CD4-positive, alpha-beta T cell (primary cell): Measurements from ENCODE around the gene C2. TPM values are rescaled to one million over a fixed set of nuclear protein-coding genes. Genes with fewer than 3 reads are reported as not detected.

Experiments used
- ATAC-seq: fragments of 200-7000 bp; cut with Tn5 transposase; one replicate; pipeline ENCODE4 v1.10.0; 2022; ENCODE audit warnings: mild to moderate bottlenecking; ENCODE audit not compliant: poor library complexity
- CTCF ChIA-PET: fragments of 350-600 bp; sonication (Branson Sonifier 250); formaldehyde crosslinking; loops from one replicate; lab custom pipeline; 2021; ENCODE audit warnings: antibody characterized with exemption, inconsistent platforms; lab: Charles Lee
- POLR2A ChIA-PET: fragments of 350-600 bp; sonication (Branson Sonifier 250); formaldehyde crosslinking; loops from one replicate; lab custom pipeline; 2021; ENCODE audit warnings: antibody characterized with exemption, inconsistent platforms; lab: Charles Lee
- DNase-seq, 14 experiments: peaks; one replicate each; pipeline ENCODE4 v3.0.0-alpha.2; 2013 to 2020; ENCODE audit warnings: mixed read lengths in 2 of 14
- H3K27ac ChIP-seq, 2 donors: one replicate each; pipeline versions ENCODE4 v1.5.1 to v1.7.0; 2013; ENCODE audit warnings: low read length in 2 of 2, low read depth in 1 of 2, mild to moderate bottlenecking in 1 of 2
- H3K27me3 ChIP-seq, 2 experiments: 1 replicate in 1 of 2; 2 replicates in 1 of 2; pipeline versions ENCODE4 v1.6.1 to v1.7.0; 2013; ENCODE audit warnings: low read length in 2 of 2, control low read depth in 1 of 2, mild to moderate bottlenecking in 1 of 2, moderate library complexity in 1 of 2; ENCODE audit not compliant: insufficient read depth in 2 of 2, control insufficient read depth in 1 of 2
- H3K36me3 ChIP-seq: one replicate; pipeline ENCODE4 v1.6.1; 2013; ENCODE audit warnings: low read length, control low read depth; ENCODE audit not compliant: insufficient read depth
- H3K4me1 ChIP-seq: one replicate; pipeline ENCODE4 v1.6.1; 2013; ENCODE audit warnings: low read length, control low read depth; ENCODE audit not compliant: insufficient read depth
- H3K4me3 ChIP-seq: one replicate; pipeline ENCODE4 v1.5.1; 2013; ENCODE audit warnings: mild to moderate bottlenecking, low read length, moderate library complexity
- H3K9me3 ChIP-seq, 2 experiments: 1 replicate in 1 of 2; 2 replicates in 1 of 2; pipeline versions ENCODE4 v1.6.1 to v1.7.0; 2013; ENCODE audit warnings: low read length in 2 of 2, mild to moderate bottlenecking in 2 of 2, control low read depth in 1 of 2, moderate library complexity in 1 of 2; ENCODE audit not compliant: control insufficient read depth in 1 of 2, insufficient read depth in 1 of 2
- H3K27ac Mint-ChIP-seq: one replicate; pipeline ENCODE4 v1.8.0; 2020; ENCODE audit warnings: mixed read lengths
- H3K27me3 Mint-ChIP-seq: one replicate; pipeline ENCODE4 v1.8.0; 2021; ENCODE audit warnings: mixed read lengths
- H3K36me3 Mint-ChIP-seq: one replicate; pipeline ENCODE4 v1.8.0; 2021; ENCODE audit warnings: low read depth, mixed read lengths
- H3K4me1 Mint-ChIP-seq: one replicate; pipeline ENCODE4 v1.8.0; 2021; ENCODE audit warnings: low read depth, mixed read lengths
- H3K4me3 Mint-ChIP-seq: one replicate; pipeline ENCODE4 v1.8.0; 2020; ENCODE audit warnings: mild to moderate bottlenecking, mixed read lengths
- H3K9me3 Mint-ChIP-seq: one replicate; pipeline ENCODE4 v1.8.0; 2020; ENCODE audit warnings: mixed read lengths
- intact Hi-C, 2 experiments: fragments of 100-400 bp; cut with DNase I in 1 of 2; cut with micrococcal nuclease in 1 of 2; formaldehyde crosslinking; loops; one replicate each; pipeline versions ENCODE4 v1.15.1 to v1.9.0; 2023 to 2025; cut with DNase I, micrococcal nuclease
- total RNA-seq, 174 experiments: library from RNA in 2 of 174; stranded (reverse) in 2 of 174; gene quantifications; one replicate each; pipeline ENCODE4 v1.2.3 and lab custom pipeline; 2021 to 2026
- TF ChIP-seq, protein P1 (sequence below): fragments of 200-600 bp; IDR thresholded peaks from one replicate; pipeline ENCODE4 v1.8.0; 2022; ENCODE audit warnings: antibody characterized with exemption, mild to moderate bottlenecking

C2 gene
- total RNA-seq, 2 experiments from 2014 or later: 1.4 to 2.3 TPM

DNA sequence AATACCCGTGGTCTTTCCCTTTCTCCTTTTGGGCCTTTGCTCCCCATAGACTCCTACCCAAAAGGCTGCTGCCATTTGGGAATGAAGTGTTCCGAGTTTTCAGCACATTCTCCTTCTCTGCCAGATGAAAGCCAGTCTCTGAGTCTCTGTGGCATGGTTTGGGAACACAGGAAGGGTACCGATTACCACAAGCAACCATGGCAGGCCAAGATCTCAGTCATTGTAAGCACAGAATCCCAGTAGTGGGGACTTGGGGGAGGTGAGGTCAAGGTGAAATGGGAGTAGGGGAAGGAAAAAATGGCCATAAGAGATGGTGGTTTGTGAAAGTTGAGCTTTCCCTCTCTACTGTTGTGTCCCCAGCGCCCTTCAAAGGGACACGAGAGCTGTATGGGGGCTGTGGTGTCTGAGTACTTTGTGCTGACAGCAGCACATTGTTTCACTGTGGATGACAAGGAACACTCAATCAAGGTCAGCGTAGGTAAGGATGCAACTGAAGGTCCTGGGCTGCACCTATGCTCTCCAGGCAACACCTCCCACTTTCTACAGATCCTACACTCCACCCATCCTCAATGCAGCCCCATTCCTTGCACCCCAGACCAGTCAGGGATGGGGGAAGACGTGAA is 22.5 kb downstream of the C2 start:
- H3K9me3 ChIP-seq: no peaks in the 10 kb centered on the region
- H3K4me3 ChIP-seq: no peak overlapping the region
- ChIA-PET POLR2A (interaction anchor here (1.1 to 1.3 kb wide), 2 partner anchors 12 to 22 kb away, joined by 3 read pairs; partner anchors contain the start of gene DXO), CTCF (no interaction called here)
- TF ChIP-seq, protein P1, sequence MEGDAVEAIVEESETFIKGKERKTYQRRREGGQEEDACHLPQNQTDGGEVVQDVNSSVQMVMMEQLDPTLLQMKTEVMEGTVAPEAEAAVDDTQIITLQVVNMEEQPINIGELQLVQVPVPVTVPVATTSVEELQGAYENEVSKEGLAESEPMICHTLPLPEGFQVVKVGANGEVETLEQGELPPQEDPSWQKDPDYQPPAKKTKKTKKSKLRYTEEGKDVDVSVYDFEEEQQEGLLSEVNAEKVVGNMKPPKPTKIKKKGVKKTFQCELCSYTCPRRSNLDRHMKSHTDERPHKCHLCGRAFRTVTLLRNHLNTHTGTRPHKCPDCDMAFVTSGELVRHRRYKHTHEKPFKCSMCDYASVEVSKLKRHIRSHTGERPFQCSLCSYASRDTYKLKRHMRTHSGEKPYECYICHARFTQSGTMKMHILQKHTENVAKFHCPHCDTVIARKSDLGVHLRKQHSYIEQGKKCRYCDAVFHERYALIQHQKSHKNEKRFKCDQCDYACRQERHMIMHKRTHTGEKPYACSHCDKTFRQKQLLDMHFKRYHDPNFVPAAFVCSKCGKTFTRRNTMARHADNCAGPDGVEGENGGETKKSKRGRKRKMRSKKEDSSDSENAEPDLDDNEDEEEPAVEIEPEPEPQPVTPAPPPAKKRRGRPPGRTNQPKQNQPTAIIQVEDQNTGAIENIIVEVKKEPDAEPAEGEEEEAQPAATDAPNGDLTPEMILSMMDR: no peak
- no peak for ATAC-seq
- Mint-ChIP-seq H3K4me1 (no peaks in the 10 kb centered on the region), H3K27ac (no peak overlapping the region), H3K9me3 (no peaks in the 10 kb centered on the region), H3K27me3 (peaks cover 4% of the 10 kb centered on the region), H3K4me3 (no peak overlapping the region), H3K36me3 (peaks cover 37% of the 10 kb centered on the region)
- no peak overlapping the region for H3K27ac ChIP-seq
- peaks cover 0 to 4% of the 10 kb centered on the region in 2 experiments for H3K27me3 ChIP-seq
- no peak for DNase-seq
- intact Hi-C loops: loop anchor here in 1 of 2 experiments (5.0 to 10.0 kb wide), 2 partner anchors 268 to 1885 kb away; partner anchors contain the start of genes LY6G5C, POLR1H and PPP1R11
- peaks cover 35% of the 10 kb centered on the region for H3K36me3 ChIP-seq
- H3K4me1 ChIP-seq: no peaks in the 10 kb centered on the region

DNA sequence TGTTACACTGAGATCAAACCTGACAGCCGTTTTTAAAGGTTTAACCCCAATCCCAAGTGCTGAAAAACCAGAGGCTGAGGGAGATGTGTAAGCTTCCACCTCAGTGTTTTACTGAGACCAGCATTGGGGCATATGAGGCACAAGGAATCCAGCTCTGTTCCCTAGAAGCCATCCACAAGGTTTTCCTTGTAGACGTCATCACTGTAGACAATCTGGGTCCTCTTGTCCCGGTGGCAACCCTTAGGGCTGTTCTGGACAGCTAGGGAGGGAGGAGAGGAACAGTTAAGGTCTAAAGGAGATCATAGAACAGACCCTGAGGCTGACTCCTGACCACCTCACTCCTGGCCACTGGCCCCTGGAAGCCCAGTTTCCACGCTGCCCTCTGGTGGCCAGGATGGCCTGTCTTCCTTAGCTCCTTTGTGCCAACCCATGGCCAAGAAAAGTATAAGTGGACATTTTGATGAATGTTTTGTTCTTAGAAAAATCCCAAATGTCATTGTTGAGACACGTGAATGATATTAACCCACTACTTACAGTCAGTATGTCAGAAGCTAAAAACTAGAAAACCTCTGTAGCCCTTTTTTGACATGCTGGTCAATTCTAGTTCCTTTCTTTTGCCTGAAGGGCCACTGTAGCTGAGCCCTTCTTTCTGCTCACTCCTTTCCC is 24.8 kb downstream of the C2 start:
- peaks cover 53% of the 10 kb centered on the region for H3K36me3 ChIP-seq
- no peak overlapping the region for H3K4me3 Mint-ChIP-seq
- no peaks in the 10 kb centered on the region for H3K27me3 Mint-ChIP-seq
- ATAC-seq: no peak
- peaks cover 4% of the 10 kb centered on the region for H3K4me1 Mint-ChIP-seq
- CTCF ChIA-PET: interaction anchor here (0.6 to 2.0 kb wide), 5 partner anchors 10 to 152 kb away, joined by 3 to 7 read pairs (median 4); partner anchors contain the start of genes DXO and EHMT2
- no peak overlapping the region for H3K27ac ChIP-seq
- H3K4me1 ChIP-seq: peaks cover 4% of the 10 kb centered on the region
- no peak overlapping the region for H3K4me3 ChIP-seq
- POLR2A ChIA-PET: interaction anchor here (1.2 kb wide), 1 partner anchor 20 kb away, joined by 6 read pairs; the partner anchor contains the start of gene DXO
- H3K27ac Mint-ChIP-seq: no peak overlapping the region
- H3K36me3 Mint-ChIP-seq: peaks cover 58% of the 10 kb centered on the region
- TF ChIP-seq, protein P1: peak; percentile 62
- peak in 7 of 14 experiments; percentile 24 to 62 (median 44) for DNase-seq
- H3K27me3 ChIP-seq: no peaks in the 10 kb centered on the region
- no peaks in the 10 kb centered on the region for H3K9me3 ChIP-seq
- intact Hi-C loops: loop anchor here in 1 of 2 experiments (5.0 to 10.0 kb wide), 2 partner anchors 270 to 1887 kb away; partner anchors contain the start of genes LY6G5C, POLR1H and PPP1R11
- no peaks in the 10 kb centered on the region for H3K9me3 Mint-ChIP-seq

DNA sequence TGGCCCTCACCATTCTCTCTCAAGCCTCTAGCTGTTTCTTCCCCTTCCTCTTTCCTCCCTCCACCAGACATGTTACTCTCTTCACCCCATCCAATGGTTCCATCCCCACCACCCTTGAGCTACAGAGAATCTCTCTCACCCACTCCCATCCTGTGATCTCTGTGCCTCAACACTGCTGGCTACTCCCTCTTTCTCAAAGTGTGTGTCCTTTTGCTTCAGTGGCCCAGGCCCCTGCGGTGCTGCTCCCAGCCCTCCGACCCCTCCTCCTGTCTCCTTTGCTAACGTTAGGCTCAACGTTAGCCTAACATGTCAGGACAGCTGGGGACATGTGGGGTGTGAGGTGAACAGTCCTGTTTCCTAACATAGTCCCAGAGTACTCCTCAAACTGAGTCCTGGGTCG is 25.4 kb downstream of the C2 start:
- no peak overlapping the region for H3K4me3 Mint-ChIP-seq
- peaks cover 58% of the 10 kb centered on the region for H3K36me3 Mint-ChIP-seq
- no peak overlapping the region for H3K4me3 ChIP-seq
- no peaks in the 10 kb centered on the region for H3K9me3 Mint-ChIP-seq
- TF ChIP-seq, protein P1: no peak
- ATAC-seq (no peak), DNase-seq (no peak)
- H3K4me1 ChIP-seq: peaks cover 6% of the 10 kb centered on the region
- POLR2A ChIA-PET: no interaction called here
- intact Hi-C loops: loop anchor here in 1 of 2 experiments (5.0 to 10.0 kb wide), 2 partner anchors 271 to 1888 kb away; partner anchors contain the start of genes LY6G5C, POLR1H and PPP1R11
- H3K27me3 ChIP-seq: no peaks in the 10 kb centered on the region
- peaks cover 10% of the 10 kb centered on the region for H3K4me1 Mint-ChIP-seq
- H3K27ac Mint-ChIP-seq: peak overlapping the region; percentile 53
- H3K36me3 ChIP-seq: peaks cover 55% of the 10 kb centered on the region
- CTCF ChIA-PET: interaction anchor here (0.6 to 2.0 kb wide), 5 partner anchors 11 to 152 kb away, joined by 3 to 7 read pairs (median 4); partner anchors contain the start of genes DXO and EHMT2
- H3K27ac ChIP-seq: no peak overlapping the region
- H3K9me3 ChIP-seq: no peaks in the 10 kb centered on the region
- H3K27me3 Mint-ChIP-seq: no peaks in the 10 kb centered on the region
